HG02610 (cell line): Measurements from ENCODE around the gene PPP1R37.

Experiments used
- ATAC-seq: cut with Tn5 transposase; IDR thresholded peaks from one replicate; pipeline ENCODE4 v1.9.1; 2021; ENCODE audit warnings: mild to moderate bottlenecking, moderate library complexity; ENCODE audit not compliant: unreplicated experiment

PPP1R37 gene

DNA sequence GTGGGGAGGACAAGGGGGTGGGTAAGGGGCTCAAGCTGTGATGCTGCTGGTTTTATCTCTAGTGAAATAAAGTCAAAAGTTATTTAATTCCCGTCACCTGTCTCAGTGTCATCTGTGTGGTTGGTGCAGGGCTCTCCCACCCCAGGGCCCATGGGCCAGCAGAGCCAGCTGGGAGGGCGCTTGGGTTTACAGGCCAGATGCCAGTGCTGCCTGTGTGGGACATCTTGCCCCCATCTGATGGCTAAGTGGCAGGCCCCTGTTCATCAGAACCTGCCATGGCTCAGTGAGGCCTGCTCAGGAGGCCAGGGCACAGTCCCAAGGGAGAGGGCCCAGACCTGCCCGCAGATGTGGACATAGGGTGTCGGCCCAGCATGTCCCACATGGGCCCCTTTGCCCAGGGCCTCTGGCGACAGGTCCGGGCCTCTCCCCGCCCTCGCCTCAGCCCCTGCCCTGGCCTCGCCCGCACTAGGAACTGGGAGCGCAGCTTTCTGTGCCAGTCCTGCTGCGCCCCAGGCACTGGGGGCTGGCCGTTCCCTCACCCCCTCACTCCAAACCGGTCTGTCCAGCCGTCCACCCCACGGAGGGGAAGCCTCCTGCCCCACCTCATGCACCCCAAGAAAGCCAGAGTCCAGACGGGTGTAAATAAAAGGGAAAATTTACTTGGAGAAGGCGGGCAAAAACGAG lies 22.0 kb upstream of the PPP1R37 start:
- no peak for ATAC-seq

DNA sequence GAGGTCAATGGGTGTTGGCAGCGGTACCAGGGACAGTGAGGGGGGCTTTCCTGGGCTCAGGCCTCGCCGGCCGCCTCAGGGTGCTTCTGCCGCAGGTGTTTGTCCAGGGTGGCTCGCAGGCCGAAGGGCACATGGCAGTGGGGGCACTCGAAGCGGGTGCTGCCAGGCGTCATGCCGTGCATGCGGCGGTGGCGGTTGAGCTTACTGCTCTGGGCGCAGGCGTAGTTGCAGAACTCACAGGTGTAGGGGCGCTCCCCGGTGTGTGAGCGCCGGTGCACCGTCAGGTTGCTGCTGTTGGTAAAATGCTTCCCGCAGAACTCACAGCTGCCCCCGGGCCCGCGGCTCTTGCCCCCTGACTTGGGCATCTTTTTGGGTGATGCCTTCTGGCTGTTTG lies 21.4 kb upstream of the PPP1R37 start:
- no peak for ATAC-seq

DNA sequence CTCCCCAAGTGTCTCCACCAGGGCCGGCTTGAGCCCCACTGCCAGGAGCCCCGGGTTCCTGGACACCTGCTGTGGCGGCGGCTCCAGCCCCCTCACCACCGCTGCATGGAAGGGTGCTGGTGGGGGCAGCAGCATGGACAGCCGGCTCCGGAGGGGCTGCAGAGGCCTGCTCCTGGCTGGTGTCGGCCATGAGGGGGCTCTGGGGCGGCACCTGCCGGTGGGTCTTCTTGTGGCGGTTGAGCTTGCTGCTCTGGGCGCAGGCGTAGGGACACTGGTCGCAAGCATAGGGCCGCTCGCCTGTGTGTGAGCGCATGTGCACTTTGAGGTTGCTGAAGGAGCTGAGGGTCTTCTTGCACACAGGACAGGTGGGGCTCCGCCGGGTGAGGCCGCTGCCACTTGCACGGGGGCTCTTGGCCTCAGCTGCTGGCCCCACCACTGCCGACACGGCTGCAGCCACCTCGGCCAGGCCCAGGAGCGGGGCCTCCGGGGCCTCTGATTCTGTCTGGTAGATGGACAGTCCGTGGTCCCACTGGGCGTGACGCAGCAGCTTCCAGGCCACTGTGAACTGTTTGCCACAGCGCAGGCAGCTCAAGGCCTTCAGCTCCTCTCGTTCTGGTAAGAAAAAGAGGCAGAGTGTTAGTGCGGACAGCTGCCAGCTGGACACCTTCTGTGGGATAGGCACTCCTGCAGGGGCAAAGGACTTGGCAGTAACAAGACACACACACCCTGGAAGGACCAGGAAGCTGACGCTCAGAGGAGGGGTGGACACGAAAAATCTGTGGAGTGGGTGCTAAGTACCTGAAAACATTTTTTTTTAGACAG lies 20.8 kb upstream of the PPP1R37 start:
- ATAC-seq, result no peak

DNA sequence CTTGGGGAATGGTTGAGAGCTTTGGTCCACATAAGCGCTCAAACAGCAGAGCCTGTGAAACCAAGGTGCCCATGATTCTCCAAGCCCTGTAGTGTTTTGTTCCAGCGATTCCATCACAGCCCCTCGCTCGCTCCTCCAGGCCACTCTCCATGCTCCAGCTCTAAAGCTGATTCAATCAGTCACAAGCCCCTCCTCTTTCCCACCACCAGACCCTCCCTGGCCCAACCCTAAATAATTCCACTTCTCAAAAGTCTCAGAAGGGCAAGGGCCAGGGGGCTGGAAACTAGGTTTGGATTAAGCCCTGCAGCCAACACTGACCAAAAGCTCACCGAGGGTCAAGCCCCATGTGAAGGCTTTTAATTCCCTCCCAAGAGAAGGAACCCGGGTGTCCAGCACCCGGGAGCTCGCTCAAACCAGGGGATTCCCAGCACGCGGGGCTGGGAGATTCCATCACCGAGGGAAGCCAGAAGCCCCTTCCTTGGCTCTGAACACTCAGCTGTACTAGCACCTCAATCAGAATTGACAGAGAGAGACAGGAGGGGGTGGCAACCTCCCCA lies 18.2 kb upstream of the PPP1R37 start:
- no peak for ATAC-seq

DNA sequence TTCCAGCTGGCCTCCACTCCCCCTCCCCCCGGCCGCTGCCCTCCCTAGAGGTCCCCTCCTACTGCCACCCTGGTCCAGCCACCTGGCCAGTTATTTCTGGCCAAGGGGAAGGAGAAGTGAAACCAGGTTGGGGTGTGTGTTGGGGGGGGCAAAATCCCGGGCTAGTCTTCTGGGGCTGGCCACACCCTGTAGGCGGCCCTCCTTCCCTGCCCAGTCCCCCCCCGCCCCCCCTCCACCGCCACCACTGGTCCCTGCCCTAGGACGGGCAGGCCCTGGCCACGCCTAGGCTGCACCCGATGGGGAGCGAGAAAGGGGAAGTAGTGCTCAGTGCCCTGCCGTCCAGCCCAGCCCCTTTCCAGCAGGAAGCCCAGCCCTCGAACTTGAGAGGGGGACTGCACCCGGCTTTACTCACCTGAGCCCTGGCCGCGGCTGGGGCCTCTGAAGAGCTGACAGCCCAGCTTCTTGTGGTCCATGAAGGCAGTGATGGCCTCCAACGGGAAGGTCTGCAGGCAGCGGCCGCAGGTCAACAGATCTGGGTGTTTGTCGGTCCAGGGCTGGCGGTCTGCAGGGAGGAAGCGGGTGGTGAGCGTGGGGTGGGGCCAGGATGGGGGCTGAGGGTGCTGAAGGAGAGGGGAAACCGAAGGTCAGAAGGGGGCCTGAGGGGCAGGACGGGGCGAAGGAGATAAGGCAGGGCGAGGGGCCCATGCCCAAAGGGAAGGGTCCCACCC lies 17.5 kb upstream of the PPP1R37 start:
- ATAC-seq, result peak; percentile 46

DNA sequence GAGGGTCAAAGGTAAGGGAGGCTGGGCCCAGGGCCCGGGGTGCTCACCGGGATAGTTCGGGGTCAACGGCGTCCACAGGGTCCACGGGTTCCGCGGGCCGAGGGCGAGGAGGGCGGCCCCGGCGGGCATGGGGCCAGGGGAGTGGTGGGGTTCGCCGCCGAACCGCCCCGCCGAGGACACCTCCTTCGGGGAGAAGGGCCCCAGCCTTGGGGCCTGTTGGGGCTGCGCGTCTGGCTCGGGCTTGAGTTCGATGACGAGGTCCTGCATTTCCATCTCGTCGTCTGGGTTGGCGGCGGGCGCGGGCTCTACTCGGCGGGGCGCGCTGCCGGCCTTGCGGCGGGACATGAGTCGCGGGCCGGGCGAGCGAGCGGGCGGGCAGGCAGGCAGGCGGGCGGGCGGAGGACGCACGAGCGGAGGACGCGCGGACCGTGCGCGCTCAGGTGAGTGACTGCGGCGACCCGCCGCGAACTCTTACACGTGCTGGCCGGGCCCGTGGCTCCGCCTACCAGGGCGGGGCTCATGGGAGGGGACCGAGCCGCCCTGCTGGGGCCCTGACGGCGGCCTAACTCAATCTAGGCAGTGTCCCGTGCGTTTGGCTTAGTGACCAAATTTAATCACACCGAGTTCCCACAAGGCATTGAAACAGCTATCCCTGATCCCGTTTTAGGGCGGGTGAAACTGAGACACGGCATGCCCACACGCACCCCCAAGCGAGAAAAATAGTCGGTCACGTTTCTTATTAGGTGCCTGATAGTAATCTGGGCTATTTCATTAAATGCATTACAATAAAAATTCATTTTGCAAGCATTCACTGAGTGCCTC lies 16.7 kb upstream of the PPP1R37 start, which contains the start of gene ZNF296:
Gene ZNF296 (minus strand): TSS at position 450 of the 822 bp plus-strand sequence. CDS start 105 bp downstream, at position 345.
- ATAC-seq, result peak; percentile 51

DNA sequence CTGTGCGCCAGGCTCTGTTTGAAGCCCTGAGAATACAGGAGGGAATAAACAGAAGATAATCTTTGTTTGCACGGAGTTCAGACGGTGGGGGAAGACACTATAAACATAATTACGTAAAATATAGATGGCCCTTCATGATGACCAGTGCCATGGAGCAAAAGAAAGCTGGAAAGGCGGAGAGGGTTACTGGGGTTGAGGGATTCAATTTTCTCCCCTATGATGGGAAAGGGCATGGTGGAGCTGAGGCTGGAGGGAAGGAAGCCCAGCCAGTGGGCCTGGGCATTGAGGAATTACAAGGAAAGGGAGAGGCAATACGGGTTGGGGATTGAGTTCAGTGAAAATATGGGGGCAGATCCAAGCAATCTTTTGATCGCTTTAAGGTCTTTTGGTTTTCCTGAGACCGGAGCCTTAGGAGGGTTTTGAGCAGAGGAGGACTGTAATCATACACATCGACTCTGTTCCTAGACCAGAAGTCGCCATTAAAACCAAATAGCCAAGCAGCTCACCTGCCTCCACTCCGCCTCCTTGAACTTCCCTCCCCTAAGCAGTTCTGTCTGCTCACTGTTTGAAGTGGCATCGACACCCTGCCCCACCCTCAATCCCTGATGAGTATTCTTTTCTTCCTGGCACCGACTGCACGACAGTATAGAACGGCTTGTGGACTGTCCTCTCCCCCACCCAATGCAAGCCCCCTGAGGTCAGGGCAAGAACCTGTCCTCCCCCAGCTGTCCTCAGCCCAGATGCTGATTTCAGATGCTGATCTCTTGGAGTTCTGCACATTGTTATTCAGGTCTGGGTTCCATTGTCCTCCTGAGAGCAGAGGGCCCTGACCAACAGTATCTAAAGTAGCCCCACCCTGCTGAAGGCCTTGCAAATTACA lies 15.9 kb upstream of the PPP1R37 start:
- ATAC-seq, result no peak

DNA sequence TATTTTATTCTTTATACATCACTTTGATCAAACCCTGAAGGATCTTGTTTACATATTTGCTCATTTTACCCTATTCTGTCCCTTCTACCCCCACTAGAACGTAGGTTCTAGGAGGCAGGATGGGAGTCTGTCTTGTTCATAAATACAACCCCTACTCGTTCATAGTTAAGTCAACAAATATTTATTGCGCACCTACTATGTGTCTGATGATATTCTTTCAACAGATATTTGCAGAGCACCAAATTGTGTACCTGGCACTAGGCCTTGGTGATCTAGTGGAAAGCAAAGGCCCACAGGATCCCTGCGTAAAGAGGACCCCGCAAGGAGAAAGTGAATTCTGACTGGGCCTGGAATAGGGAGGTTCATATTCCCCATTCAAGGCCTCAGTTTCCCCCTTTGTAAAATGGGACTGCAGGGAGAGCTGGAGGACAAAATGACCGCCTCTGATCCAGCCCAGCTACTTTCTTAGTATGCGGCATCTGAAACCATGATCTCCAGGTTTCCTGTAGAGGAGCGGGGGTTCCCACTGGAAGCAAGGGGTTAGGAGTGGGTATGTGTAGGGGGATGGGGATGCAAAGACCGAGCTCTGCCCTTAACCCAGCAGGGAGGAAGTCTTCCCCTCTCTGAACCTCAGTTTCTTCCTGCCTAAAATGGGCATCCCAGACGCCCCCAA lies 14.5 kb upstream of the PPP1R37 start:
- no peak for ATAC-seq

DNA sequence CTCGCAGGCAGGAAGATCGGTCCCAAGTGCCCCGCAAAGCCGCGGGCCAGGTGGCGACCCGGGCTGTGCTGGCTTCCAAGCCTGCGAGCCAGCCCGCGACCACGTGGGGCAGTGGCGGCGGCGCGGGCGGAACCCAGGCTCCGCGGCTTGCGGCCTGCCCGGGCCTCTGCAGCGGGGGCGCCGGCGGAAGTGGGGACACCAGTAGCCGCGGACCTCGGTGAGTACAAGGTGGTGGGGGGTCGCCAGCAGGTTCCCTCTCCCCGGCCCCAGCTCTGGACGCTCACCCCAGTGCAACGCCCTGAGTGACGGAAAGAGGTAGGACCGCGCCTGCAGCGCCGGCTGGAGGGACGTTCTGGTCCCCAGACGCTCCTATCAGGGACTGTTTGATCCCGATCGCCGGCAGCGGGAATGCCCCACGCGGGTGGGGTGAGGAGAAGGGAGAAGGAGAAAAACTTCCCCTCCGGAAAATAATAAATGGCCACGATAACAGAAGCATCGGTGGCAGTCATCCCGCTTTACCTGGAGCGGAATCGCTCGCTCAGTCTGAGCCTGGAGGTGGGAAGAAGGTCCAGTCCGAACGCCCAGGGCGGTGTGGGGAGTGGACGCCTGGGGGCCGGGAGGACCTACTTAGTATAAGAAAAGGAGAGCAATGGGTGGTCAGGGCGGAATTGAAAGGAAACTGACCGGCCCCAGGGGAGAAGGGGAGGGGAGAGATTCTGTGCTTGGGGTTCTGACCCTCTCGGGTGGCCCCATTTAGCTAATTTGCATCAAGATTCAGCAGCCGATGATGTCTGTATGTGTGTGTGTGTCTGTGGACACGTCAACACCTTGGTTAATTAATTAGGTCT lies 13.7 kb upstream of the PPP1R37 start, which contains the start of gene GEMIN7:
Gene GEMIN7 (plus strand): TSS at position 198 of the 848 bp plus-strand sequence. CDS start 10,855 bp downstream, outside the sequence.
- ATAC-seq, result no peak

DNA sequence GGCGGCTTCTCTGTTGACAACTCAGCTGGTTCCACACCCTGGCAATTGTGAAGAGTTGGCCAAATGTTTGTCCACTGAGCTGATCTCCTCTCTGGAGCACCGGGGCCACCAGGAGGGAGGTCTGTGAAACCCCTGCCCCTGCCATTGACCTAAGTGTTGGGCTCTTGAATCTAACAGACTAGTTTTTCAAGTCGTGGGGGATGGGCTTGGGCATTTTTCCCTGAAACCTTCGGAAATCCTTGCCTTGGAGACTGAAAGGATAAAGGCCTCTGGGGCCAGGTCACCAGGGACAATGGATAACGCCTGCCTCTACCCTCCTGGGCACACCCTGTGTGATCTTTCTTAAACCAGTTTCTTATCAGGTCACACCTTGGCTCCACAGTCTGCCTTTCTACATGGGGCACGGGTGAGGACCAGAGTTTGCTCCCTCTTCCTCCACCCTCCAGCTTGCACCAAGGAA lies 13.0 kb upstream of the PPP1R37 start:
- ATAC-seq, result no peak

DNA sequence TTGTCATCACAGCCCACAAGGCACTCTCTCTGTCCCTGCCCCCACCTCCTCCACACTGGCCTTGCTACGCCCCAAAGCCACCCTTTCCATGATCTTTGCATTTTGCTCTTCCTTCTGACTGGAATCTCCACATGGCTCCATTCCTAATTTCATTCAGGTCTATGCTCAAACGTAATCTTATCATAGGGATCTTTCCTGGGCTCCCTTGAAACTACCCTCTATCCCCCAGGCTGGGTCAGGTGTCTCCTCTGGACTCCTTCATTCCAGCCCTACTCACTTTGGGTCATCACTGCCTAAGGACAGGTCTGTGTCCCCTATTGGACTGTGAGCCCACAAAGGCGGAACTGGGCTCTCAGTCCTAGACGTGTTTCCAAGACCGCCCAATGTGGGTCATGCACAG lies 10.8 kb upstream of the PPP1R37 start:
- no peak for ATAC-seq

DNA sequence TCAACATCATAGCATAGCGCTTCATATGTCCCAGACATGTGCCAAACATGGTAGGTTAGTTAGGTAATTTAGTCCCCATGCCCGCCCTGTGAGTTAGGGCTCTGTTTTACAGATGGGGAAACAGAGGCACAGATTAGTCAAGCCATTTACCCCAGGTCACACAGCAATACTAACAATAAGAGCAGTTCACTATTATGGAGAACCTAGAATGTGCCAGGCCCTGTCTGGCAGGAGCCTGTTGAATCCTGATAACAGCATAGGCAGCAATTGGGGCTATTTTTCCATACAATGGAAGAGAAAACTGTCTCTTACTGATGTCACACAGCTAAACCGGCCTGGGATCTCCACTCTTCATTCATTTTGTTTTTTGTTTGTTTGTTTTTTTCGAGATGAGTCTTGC lies 6.5 kb upstream of the PPP1R37 start:
- no peak for ATAC-seq

DNA sequence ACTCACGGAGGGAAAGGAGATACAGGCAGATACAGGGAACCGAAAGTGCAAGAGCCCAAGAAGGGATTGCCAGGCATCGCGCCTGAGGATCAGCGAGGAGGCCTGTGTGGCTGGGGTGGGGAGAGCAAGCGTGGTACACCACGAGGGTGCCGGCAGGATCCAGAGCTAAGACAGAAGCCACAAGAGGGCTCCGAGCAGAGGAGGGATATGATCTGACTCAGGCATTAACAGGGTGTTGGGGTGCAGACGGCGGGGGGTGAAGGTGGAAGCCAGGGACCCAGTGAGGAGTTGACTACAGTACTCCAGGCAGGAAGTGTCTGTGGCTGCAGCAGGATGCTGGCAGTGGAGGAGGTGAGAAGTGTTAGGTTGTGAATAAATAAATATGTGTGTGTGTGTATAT lies 5.4 kb upstream of the PPP1R37 start:
- ATAC-seq, result no peak

DNA sequence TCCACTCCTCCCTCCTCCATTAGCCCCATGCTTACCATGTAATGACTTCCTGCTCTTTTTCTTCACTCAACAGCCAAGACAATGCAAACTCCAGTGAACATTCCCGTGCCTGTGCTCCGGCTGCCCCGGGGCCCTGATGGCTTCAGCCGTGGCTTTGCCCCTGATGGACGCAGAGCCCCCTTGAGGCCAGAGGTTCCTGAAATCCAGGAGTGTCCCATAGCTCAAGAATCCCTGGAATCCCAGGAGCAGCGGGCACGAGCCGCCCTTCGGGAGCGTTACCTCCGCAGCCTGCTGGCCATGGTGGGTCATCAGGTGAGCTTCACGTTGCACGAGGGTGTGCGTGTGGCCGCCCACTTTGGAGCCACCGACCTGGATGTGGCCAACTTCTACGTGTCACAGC lies 2.9 kb upstream of the PPP1R37 start:
- no peak for ATAC-seq

DNA sequence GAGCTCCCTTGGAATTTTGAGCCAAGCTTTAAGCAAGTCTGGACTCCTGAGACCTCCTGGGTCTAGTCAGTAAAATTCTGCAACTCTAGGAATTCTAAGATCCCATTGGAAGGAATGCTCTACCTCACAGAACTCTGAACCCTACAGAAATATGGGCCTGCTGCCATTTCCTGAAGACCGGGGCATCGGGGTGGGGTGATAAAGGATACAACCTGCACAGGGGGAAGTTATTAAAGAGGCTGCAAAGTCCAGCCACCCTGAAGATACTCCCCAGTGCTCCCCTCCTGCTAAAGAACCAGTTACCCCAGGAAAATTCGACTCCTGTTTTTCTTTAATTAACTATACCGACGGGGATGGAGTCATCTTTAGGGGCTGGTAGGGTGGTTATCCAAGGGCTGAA lies 2.4 kb upstream of the PPP1R37 start:
- ATAC-seq, result no peak

DNA sequence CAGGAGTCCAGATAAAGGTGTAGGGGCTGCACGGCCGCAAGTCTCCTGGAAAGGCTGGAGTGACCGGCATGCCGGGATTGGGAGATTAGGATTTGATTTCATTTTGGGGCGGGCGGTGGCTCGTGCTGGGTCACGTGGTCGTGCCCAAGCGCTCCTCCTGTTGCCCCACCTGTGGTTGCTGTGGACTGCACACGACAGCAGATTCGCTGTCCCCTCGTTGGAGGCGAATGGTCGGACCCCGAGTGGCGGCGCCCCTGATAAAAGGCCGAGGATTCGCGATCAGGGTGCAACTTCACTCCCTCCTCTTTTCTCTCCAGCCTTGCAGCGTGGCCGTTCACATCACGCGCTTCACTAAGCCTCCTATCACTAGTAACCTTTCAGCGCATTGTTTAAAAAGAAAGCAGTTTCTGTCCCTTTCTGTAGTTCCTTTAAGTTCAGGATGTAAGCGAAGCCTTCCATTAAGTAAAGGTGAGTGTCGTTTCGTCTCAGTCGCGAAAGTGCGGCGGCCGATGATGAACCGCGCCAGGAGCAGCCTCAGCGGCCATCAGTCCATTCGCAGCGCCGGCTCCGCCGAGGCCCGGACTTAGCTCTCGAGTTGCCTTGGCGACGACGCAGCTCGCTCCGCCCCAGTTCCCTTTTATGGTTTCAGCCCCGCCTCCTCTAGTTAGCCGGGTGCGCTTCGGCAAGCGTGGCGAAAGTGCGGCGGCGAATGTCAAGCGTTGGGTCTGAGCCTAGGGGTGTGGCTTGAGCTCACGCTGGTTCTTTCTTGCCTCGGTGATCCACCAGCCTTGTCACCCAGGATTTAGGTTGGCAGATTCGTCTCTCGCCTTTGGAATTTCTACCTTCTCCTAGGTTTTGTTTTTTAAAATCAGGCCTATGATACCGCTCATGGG lies 1.7 kb upstream of the PPP1R37 start:
- peak; percentile 68 for ATAC-seq

DNA sequence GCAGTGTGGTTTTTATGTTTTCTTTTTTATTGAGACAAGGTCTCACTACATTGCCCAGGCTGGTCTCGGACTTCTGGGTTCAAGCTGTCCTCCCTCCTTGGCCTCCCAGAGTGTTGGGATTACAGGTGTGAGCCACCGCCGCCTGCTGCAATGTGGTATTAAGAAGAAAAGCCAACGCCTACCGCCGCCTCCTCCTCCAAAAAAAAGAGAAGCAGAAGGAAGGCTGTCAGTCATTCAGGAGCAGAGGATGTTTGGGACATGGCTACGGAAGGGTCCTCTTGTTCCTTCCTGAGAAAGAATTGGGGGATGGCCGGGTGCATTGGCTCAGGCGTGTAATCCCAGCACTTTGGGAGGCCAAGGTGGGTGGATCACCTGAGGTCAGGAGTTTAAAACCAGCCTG lies 1.2 kb downstream of the PPP1R37 start:
- no peak for ATAC-seq
